ENCODE data around the gene KRTAP27-1. TPM values are rescaled to one million over a fixed set of nuclear protein-coding genes. Genes with fewer than 3 reads are reported as not detected.

Gene KRTAP27-1
- not detected in 5 replicates for total RNA-seq (2022; extraction: Qiagen RNA extraction; ENCODE audit: low read depth)

DNA sequence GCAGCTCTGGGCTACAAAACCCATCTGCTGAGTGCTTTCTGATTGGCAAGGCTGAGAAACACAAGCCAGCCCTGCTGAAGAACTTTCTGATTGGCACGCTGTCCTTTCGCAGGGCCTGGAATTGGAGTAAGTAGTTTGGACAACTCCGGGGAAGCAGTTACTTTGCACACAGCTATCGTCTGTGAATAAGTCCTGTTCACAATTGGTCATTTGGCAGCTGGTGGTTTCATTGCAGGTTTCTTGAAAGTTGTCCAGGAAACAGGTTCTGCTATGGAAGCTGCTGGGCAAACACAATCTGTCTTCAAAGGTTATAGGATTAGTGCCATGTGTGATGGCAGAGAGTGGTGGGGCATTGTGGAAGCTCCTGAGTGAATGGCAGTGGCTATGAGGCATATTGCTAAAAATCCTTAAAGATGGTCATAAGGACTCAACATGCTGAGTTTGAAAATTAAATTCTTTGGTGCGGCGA lies at the start of gene KRTAP27-1:
Gene KRTAP27-1 (minus strand): TSS at position 419 of the 469 bp plus-strand sequence. CDS start 26 bp downstream, at position 393.

GRCh38 chr21:30372139-30372770 lies 34.8 kb upstream of the KRTAP27-1 start, which contains the start of gene KRTAP13-2:
TSS of gene KRTAP13-2 (minus strand) at chr21:30372271. CDS start at chr21:30372213, 58 bp downstream.

DNA sequence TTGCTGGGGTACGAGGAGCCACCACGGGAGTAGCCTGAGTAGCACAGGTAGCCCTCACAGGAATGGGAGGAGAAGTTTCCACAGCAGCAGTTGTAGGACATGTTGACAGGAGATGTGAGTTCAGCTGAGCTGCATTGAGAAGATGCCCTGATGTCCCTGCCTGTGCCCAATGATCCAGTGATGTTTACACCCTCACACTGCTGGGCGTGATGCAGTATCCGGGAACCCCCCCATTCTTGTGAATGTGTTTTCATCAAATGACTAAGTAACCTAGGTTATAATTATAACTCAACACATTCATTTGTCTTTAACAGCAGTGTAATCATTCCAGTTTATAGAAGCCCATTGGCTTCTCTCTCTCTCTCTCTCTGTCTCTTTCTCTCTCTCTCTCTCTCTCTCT lies 11.0 kb upstream of the KRTAP27-1 start, which contains the start of gene KRTAP23-1:
Gene KRTAP23-1 (minus strand): TSS at position 101 of the 400 bp plus-strand sequence. CDS start 0 bp downstream, at position 101.

DNA sequence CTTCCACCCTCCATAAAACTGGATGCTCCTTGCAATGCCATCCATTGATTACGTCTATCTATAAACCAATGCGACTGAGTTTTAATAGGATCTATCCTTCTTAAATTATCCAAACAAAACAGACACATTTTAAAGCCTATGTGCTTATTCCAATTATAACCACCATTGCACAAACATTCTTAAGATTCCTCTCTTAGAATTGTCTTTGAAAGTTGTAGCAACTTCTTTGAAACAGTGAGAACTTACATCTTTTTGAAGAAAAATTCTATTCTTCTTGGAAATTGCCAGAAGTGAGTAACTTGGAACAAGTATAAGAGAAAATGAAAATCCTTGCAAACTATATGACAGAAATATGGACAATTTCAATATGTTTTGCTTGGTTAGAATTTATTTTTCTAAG lies 17.3 kb downstream of the KRTAP27-1 start, which contains the start of gene KRTAP26-1:
Gene KRTAP26-1 (minus strand): TSS at position 101 of the 400 bp plus-strand sequence. CDS start 280 bp downstream, outside the sequence.

GRCh38 chr21:30289215-30289614 lies 48.3 kb downstream of the KRTAP27-1 start, which contains the start of gene KRTAP25-1:
TSS of gene KRTAP25-1 (minus strand) at chr21:30289514. CDS start at chr21:30289490, 24 bp downstream.

Other genes starting within 250 kb of the KRTAP27-1 start
- gene CLDN17, start 170.9 kb downstream of the KRTAP27-1 start, total RNA-seq (2022; extraction: Qiagen RNA extraction; ENCODE audit: low read depth) = not detected in 5 replicates
- not detected in 5 replicates for gene CLDN8, start 121.6 kb downstream of the KRTAP27-1 start, total RNA-seq (2022; extraction: Qiagen RNA extraction; ENCODE audit: low read depth)
- gene KRTAP24-1, start 54.7 kb downstream of the KRTAP27-1 start, total RNA-seq (2022; extraction: Qiagen RNA extraction; ENCODE audit: low read depth) = not detected in 5 replicates
- not detected in 5 replicates for gene KRTAP25-1, start 48.2 kb downstream of the KRTAP27-1 start, total RNA-seq (2022; extraction: Qiagen RNA extraction; ENCODE audit: low read depth)
- not detected in 5 replicates for gene KRTAP26-1, start 17.4 kb downstream of the KRTAP27-1 start, total RNA-seq (2022; extraction: Qiagen RNA extraction; ENCODE audit: low read depth)
- not detected in 5 replicates for gene KRTAP23-1, start 10.9 kb upstream of the KRTAP27-1 start, total RNA-seq (2022; extraction: Qiagen RNA extraction; ENCODE audit: low read depth)
- gene KRTAP13-2, start 34.6 kb upstream of the KRTAP27-1 start, total RNA-seq (2022; extraction: Qiagen RNA extraction; ENCODE audit: low read depth) = not detected in 5 replicates
- gene KRTAP13-1, start 58.3 kb upstream of the KRTAP27-1 start, total RNA-seq (2022; extraction: Qiagen RNA extraction; ENCODE audit: low read depth) = not detected in 5 replicates
- not detected in 5 replicates for gene KRTAP13-3, start 88.2 kb upstream of the KRTAP27-1 start, total RNA-seq (2022; extraction: Qiagen RNA extraction; ENCODE audit: low read depth)
- gene KRTAP13-4, start 92.5 kb upstream of the KRTAP27-1 start, total RNA-seq (2022; extraction: Qiagen RNA extraction; ENCODE audit: low read depth) = not detected in 5 replicates
- gene KRTAP15-1, start 102.6 kb upstream of the KRTAP27-1 start, total RNA-seq (2022; extraction: Qiagen RNA extraction; ENCODE audit: low read depth) = not detected in 5 replicates
- not detected in 5 replicates for gene KRTAP19-1, start 142.7 kb upstream of the KRTAP27-1 start, total RNA-seq (2022; extraction: Qiagen RNA extraction; ENCODE audit: low read depth)
- not detected in 5 replicates for gene KRTAP19-2, start 149.7 kb upstream of the KRTAP27-1 start, total RNA-seq (2022; extraction: Qiagen RNA extraction; ENCODE audit: low read depth)
- gene KRTAP19-3, start 154.3 kb upstream of the KRTAP27-1 start, total RNA-seq (2022; extraction: Qiagen RNA extraction; ENCODE audit: low read depth) = not detected in 5 replicates
- not detected in 5 replicates for gene KRTAP19-4, start 159.5 kb upstream of the KRTAP27-1 start, total RNA-seq (2022; extraction: Qiagen RNA extraction; ENCODE audit: low read depth)
- gene KRTAP19-5, start 164.4 kb upstream of the KRTAP27-1 start, total RNA-seq (2022; extraction: Qiagen RNA extraction; ENCODE audit: low read depth) = not detected in 5 replicates
- gene KRTAP19-6, start 204.2 kb upstream of the KRTAP27-1 start, total RNA-seq (2022; extraction: Qiagen RNA extraction; ENCODE audit: low read depth) = not detected in 5 replicates
- gene KRTAP19-7, start 223.6 kb upstream of the KRTAP27-1 start, total RNA-seq (2022; extraction: Qiagen RNA extraction; ENCODE audit: low read depth) = not detected in 5 replicates

Data from A549 treated with CpdA at 1 μM for 4 hours (cell line).